ENCODE results near the gene PRKACA.
"Not testable (repeated sequence)": the region's sequence is repeated elsewhere in the genome, so short reads cannot be mapped to it uniquely, and the experiment has no call there.

The PRKACA gene

GRCh38 chr19:14054721-14055120 lies 62.8 kb downstream of the PRKACA start:
- DNase-seq (ENCODE audit: low read depth), result no peak
- TF ChIP-seq CTCF (IDR thresholded peaks at IDR 0.05; ENCODE audit: insufficient read depth, low read depth, low read length, missing control alignments), result no peak
- H3K4me3 ChIP-seq (ENCODE audit: low read depth, low read length), result no peak overlapping the region

- TF ChIP-seq CTCF (IDR thresholded peaks at IDR 0.05; ENCODE audit: insufficient read depth, low read depth, low read length, missing control alignments), result no peak
- no peak for DNase-seq (ENCODE audit: low read depth)
- no peak overlapping the region for H3K4me3 ChIP-seq (ENCODE audit: low read depth, low read length)
These were observed 63.5 kb downstream of the PRKACA start for GRCh38 chr19:14054099-14054498.

- H3K4me3 ChIP-seq (ENCODE audit: low read depth, low read length), result no peak overlapping the region
- DNase-seq (ENCODE audit: low read depth), result no peak
- TF ChIP-seq CTCF (IDR thresholded peaks at IDR 0.05; ENCODE audit: insufficient read depth, low read depth, low read length, missing control alignments), result no peak
These were observed 64.1 kb downstream of the PRKACA start for GRCh38 chr19:14053500-14053899.

- no peak for TF ChIP-seq CTCF (IDR thresholded peaks at IDR 0.05; ENCODE audit: insufficient read depth, low read depth, low read length, missing control alignments)
- no peak overlapping the region for H3K4me3 ChIP-seq (ENCODE audit: low read depth, low read length)
- DNase-seq (ENCODE audit: low read depth), result no peak
These were observed 64.5 kb downstream of the PRKACA start for GRCh38 chr19:14053032-14053431.

GRCh38 chr19:14052470-14052869 lies 65.1 kb downstream of the PRKACA start:
- no peak overlapping the region for H3K4me3 ChIP-seq (ENCODE audit: low read depth, low read length)
- TF ChIP-seq CTCF (IDR thresholded peaks at IDR 0.05; ENCODE audit: insufficient read depth, low read depth, low read length, missing control alignments), result no peak
- no peak for DNase-seq (ENCODE audit: low read depth)

- H3K4me3 ChIP-seq (ENCODE audit: low read depth, low read length), result no peak overlapping the region
- TF ChIP-seq CTCF (IDR thresholded peaks at IDR 0.05; ENCODE audit: insufficient read depth, low read depth, low read length, missing control alignments), result no peak
- no peak for DNase-seq (ENCODE audit: low read depth)
These were observed 65.6 kb downstream of the PRKACA start for GRCh38 chr19:14051980-14052379.

GRCh38 chr19:14050961-14051360 lies 66.6 kb downstream of the PRKACA start:
- DNase-seq (ENCODE audit: low read depth), result not testable (repeated sequence)

More at GRCh38 chr19:14050961-14051360, 66.6 kb downstream of the PRKACA start:
- not testable (repeated sequence) for H3K4me3 ChIP-seq (ENCODE audit: low read depth, low read length)

Measured in GM12865 (cell line).